SK-N-SH (cell line): ENCODE results near the gene ZNF584.

Source experiments
- CTCF ChIP-seq: fragments of 200-600 bp; sonication (generic); IDR thresholded peaks from 2 replicates; pipeline ENCODE4 v1.6.1; 2017; ENCODE audit warnings: antibody characterized with exemption, mild to moderate bottlenecking, moderate library complexity
- NFIC ChIP-seq: IDR thresholded peaks from 2 replicates; pipeline ENCODE4 v1.4.0; 2012; ENCODE audit warnings: borderline replicate concordance

- TF ChIP-seq CTCF: no peak
- TF ChIP-seq NFIC: no peak
Measured at GRCh38 chr19:58397533-58398037, 10.9 kb upstream of the ZNF584 start.
